ENCODE measurements around the gene TSPAN5.

GRCh38 chr4:98648602-98649001 is 9.8 kb downstream of the TSPAN5 start:
- TF ChIP-seq, protein P1, sequence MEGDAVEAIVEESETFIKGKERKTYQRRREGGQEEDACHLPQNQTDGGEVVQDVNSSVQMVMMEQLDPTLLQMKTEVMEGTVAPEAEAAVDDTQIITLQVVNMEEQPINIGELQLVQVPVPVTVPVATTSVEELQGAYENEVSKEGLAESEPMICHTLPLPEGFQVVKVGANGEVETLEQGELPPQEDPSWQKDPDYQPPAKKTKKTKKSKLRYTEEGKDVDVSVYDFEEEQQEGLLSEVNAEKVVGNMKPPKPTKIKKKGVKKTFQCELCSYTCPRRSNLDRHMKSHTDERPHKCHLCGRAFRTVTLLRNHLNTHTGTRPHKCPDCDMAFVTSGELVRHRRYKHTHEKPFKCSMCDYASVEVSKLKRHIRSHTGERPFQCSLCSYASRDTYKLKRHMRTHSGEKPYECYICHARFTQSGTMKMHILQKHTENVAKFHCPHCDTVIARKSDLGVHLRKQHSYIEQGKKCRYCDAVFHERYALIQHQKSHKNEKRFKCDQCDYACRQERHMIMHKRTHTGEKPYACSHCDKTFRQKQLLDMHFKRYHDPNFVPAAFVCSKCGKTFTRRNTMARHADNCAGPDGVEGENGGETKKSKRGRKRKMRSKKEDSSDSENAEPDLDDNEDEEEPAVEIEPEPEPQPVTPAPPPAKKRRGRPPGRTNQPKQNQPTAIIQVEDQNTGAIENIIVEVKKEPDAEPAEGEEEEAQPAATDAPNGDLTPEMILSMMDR (IDR thresholded peaks at IDR 0.05), result no peak
- no peak for TF ChIP-seq POLR2A (IDR thresholded peaks at IDR 0.05)

Data from breast epithelium (tissue), 3 donors.